NK-92 treated with Interleukin-12 subunit alpha and Interleukin-12 subunit beta, amount 100 ng/mL, for 24 hours (cell line): ENCODE data around the gene YAF2.
"Not testable (repeated sequence)": the region's sequence is repeated elsewhere in the genome, so short reads cannot be mapped to it uniquely, and the experiment has no call there.

Experiments
- DNase-seq: peaks from one replicate; lab custom pipeline; 2025; lab: John Stamatoyannopoulos, UW

YAF2 gene

DNA sequence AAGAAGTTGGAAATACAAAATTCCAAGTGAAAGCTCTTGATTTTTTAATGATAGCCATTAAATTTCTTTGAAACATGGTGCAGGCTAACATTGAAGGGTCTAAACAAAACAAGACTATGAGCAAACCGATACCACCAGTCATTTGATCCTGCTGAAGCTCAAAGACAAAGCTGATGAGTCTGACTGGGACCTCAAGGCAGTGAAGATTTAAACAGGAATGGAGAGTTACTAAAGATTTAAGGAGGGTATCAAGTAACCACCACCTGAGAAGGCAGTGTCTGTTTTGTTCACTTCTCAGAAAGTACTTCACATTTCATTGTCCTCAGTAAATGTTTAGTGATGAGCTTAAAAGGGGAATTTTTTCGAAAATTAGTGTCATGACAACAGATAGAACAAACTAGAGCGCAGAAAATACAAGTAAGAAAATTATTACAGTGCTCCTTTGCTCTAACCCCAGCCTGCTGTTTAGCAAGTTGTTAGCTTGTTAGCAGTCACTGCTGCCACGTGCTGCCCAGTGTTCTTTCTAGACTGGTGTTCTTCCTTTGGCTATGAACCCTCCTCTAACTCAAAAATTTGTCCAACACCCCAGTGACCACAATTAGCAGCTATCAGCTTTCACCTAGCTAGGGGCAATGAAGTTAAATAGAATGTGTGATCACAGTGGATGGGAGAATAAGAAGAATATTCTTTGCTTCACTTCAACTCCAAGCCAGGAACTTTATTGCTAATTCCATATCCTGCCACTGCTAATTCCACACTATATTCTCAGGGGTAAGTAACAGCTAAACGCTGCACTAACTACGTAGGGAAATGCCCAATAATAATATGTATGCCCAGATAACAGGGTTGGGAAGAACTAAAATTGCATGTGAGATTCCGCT, 41.1 kb downstream of the YAF2 start:
- no peak for DNase-seq

DNA sequence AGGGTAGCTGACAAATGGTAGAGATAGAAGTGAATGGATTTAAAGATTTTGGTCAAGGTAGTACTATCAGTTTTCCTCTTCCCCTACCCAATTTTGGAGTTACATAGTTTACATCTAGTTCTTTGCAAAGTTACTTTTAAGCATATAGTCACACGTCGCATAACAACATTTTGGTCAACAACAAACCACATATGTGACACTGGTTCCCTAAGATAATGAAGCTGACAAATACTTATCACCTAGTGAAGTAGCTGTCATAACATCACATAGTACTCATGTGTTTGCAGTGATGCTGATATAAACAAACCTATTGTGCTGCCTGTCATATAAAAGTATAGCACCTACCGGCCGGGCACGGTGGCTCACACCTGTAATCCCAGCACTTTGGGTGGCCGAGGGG, 45.4 kb downstream of the YAF2 start:
- no peak for DNase-seq

DNA sequence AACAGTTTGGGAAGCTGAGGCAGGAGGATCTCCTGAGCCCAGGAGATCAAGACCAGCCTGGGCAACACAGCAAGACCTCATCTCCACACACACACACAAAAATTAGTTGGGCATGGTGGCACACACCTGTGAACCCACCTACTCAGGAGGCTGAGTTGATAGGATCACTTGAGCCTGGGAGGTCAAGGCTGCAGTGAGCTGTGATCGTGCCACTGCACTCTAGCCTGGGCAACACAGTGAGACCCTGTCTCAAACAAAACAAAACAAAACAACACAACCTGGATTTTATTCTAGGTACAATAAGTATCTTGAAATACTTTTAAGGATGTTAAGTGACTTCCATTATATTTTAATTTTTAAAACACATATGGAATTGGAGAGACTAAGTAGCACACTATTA, 45.8 kb downstream of the YAF2 start:
- no peak for DNase-seq

DNA sequence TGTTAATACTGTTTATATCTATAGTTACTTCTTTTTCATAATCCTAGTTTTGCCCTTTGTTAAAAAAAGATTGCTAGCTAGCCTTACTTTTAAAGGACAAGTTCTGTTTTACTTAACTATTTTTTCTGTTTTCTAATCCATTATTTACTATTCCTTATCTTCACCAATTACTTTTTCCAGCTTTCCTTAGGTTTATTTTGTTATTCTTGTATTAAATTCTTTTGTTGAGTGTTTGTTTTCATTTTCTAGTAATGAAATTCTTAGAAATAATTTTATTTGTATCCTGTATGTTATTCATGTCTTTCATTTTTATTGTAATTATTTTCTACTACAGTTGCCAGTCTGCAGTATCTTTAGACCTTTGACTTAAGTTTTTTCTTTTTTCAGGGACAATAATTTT, 47.7 kb downstream of the YAF2 start:
- DNase-seq, result no peak

DNA sequence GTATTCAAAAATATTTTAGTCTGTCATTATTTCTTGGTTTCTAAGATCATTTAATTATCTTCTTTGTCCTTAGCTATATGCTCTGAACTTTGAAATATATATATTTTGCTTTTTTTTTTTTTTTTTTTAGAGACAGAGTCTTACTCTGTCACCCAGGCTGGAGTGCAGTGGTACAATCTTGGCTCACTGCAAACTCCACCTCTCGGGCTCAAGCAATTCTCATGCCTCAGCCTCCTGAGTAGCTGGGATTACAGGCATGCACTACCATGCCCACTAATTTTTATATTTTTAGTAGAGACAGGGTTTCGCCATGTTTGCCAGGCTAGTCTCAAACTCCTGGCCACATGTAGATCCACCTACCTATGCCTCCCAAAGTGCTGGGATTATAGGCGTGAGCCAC, 49.8 kb downstream of the YAF2 start:
- DNase-seq, result not testable (repeated sequence)

DNA sequence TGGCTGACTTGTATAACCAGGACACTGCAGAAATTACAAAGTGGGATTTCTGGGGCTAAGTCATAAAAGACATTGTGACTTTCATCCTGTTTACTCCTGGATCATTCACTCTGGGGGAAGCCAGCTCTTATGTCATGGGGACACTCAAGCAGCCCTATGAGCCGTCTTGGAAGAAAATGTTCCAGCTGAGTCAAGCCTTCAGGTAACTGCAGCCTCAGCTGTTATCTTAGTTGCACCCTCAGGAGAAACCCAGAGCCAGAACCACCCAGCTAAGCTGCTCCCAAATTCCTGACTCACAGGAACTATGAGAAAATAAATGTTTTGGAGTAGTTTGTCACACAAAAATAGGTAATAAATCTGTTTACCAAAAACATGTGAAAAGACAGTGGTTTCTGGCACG, 50.2 kb downstream of the YAF2 start:
- DNase-seq, result no peak

DNA sequence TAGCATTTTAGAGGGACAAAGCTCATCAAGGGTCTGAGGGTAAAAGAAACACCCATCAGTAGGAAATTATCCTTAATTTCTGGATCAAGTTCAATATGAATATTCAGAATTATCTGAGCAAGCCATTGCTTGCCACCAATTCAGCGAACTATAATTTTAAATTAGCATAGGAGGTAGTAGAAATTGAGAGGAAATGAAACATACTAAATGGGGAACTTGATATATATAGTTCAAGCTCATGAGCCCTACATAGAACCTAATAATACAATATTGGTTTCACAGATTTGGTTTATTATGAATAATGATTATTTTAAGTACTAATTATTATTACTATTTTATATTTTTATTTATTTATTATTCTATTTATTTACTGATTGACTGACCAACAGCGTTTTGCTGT, 51.3 kb downstream of the YAF2 start:
- no peak for DNase-seq

DNA sequence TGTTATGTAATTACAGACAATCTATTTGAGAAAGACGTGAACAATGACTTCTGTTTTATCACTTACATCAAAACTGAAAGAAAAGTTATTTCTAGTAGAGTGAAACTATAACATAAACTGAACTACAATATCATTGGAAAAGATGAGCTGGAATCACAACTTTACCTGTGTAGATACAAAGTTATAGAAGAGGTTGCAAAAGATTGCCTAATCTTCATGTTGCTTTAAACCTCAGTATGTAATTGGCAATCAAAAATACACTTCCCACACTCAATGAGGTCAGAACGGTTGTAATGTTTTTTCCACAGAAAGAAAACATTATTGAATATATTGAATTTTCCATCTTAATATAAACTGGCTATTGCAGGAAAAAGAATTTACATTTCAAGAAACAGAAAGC, 55.7 kb downstream of the YAF2 start:
- no peak for DNase-seq

DNA sequence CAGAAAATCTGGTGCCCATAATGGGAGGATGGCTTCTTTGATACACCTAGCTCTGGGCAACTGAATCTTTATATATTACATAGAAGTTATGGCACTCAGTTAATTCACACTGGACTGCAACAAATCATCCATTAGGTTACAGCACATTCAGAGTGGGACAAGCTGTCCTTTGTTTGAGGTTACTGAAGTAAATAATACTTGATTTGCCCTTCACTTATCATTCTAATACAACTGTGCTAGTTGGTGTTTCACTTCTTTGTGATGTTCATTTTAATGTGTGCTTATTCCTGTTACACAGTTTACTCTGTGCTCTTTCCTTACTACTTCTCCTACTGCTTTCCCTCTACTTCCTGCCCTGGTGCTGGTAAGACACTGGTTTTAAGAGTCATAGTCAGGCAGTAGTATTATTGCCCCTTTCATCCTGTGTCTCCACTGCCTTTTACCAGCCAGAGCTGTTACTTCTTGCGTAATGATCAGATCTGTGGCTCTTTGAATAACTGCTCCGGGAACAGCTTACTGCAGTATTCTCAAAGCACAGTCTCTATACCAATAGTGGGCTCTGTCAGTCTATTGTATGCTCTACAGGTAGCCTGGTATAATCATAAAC, 57.0 kb downstream of the YAF2 start:
- no peak for DNase-seq

DNA sequence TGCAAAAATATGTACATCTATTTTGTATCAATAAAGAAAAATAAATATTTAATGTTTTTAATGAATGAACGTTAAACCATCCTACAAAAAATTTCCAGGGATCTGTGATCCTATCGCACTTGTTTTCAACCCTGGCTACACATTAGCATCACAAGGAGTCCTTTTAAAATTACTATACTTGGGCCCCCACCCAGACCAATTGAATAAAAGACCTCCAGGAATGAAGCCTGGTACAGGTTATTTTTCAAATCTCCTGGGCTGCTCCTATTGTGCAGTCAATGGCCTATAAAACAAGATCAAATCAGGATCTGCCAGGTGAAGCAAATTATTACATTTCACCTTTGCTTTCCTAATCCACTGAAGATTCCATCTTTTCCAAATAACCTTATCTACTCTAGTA, 59.9 kb downstream of the YAF2 start:
- no peak for DNase-seq

DNA sequence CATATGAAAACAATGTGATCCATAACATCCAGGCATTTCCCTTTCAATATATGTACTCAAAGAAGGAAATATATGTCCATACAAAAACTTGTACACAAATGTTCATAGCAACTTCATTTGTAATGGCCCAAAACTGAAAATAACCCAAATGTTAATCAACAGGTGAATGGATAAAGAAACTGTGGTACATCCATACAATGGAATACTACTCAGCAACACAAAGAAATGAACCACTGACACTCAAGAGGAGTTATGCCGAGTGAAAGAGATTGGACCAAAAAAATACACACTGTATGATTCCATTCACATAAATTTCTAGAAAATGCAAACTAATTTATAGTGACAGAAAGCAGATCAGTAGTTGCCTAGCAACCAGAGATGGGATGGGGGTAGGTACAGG, 63.1 kb downstream of the YAF2 start:
- no peak for DNase-seq

DNA sequence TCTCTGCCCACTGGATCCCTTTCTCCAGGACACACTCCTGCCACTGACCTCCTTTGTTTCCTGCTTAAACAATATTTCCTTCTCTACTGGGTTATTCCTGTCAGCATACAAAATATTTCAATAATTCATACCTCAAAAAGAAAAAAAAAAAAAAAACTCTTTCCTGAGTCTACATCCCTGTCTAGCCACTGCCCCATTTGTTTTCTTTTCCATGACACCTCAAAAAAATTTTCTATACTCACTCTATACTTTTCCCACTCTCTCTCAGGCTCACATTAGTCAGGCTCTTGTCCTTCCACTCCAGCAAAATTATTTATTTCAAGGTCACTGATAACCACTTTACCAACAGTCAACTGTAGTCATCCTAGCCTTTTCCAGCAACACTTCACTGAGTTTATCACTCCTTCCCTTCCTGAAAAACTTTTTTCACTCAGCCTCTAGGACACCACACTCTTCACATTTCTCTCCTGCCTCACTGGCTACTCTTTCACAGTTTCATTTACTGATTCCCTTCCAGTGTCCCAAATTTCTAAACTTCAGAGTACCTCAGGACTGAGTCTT, 64.0 kb downstream of the YAF2 start:
- no peak for DNase-seq

DNA sequence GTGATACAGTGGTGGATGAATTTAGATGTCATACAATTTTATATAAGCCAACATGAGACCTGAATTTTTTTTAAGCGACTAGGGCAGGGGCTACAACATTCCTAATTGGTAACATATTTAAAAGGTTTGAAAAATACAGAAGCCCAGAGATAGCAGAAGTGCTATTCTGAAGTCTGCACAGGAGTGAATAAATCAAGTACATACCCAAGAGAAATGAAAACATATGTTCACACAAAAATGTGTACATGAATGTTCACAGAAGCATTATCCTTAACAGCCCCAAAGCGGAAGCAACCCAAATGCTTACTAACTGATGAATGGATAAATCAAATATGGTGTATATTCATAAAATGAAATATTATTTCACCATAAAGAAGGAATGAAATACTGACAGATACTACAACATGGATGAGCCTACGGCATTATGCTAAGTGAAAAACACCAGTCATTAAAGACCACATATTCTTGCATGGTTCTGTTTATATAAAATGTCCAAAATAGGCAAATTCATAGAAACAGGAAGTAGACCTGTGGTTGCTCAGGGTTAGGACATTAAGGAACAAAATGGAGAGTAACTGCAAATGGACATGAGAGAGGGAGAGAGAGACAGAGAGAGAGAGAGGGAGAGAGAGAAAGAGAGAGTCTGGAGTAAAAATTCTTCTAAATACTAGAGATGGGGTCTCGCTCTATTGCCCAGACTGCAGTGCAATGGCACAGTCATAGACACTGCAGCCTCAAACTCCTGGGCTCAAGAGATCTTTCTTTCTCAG, 65.4 kb downstream of the YAF2 start:
- DNase-seq, result no peak

DNA sequence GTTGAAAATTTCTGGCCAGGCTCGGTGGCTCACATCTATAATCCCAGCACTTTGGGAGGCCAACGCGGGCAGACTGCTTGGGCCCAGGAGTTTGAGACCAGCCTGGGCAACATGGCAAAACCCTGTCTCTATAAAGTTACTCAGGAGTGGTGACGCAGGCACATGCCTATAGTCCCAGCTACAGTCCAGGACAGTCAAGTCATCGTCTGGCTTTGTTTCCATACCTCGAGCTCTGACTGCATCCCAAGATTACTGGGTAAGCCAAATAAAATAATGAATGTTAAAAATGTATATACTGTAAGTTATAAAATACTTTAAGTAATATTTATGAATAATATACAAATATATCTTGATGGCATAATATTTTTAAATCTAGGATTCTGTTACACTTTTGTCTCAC, 70.3 kb downstream of the YAF2 start:
- DNase-seq, result no peak

DNA sequence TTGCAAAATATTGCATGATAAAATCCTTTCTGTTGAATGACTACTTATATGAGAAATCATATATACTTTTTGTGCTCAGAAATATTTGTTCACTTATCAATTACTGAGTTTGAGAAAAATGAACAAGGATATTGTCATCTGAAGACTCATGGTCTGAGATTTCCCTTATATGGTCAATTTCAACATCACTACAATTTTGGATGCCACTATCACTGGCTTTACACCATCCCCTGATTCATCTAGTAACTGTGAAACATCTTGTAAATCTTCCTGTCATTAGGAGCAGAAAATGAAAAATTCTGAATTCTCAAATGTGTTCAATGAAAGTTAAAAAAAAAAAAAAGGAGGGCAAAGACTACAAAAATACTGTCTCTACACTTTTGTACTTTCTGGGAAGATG, 71.5 kb downstream of the YAF2 start:
- no peak for DNase-seq

DNA sequence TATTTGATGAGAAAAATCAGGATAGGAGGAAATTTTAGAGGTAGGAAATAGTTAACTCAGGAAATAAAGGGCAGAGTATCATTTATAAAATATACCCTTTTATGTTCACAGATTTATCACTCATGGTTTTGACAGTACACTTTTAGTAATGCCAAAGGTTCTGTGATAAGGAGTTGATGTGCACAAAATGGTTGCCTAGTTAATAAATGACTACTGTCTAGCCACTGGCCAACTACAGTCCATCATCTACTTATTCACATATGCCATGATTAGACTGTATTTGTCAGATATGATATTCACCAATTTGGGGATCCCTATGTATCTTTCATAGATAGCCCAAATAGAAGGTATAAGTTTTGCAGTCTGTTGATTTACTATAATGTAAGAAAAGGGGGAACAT, 74.1 kb downstream of the YAF2 start:
- DNase-seq, result no peak

DNA sequence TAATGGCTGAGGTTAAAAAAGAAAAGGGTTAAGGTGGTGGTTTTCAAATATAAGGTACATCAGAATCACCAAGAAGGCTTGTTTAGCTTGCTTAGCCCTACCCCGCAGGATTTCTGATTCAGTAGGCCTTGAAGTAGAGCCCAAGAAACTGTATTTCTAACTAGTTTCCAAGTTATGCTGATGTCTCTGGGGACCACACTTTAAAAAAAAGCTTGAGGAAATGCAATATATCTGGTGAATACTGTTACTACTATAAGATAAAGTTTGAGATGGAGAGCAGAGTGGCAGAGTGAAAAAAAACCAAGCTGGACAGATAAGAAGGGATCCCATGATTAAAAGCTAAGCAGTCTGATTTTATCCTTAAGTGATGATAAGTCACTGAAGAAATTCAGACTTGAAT, 75.1 kb downstream of the YAF2 start:
- DNase-seq, result no peak

DNA sequence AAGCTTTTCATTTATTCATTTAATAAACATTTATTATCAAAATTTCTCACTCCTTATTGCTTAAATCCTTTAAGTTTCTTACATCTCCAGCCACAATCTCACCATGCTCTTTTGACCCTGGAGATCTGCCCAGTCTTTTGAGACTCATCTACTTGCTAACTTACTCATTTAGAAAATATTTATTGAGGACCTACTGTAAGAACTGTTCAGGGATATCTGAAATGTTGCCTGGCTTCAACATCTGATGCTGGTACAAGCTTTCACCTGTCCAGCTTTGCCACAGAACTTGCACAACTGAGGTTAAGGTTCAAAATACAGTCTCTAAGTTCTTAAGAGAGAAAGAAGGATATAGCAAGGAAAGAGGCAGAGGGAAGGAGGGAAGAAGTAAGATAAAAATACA, 75.9 kb downstream of the YAF2 start:
- DNase-seq, result no peak

DNA sequence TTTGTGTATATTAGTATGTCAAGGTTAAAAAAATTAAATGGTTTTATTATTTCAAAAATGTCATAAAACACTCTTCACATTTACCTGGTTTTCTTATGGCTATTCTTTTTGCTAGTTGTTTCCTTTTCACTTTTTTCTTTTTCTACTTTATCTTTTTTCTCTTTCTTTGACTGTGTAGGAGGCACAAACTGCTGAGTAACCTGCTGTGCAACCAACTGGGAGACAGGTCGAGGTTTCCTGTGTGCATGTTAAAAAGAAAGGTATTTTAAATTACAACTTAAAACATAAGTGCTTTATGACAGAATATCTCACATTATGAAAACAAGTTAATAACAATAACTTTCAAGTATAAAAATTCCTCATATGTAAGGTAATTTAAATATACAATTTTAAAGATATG, 76.5 kb downstream of the YAF2 start:
- no peak for DNase-seq

DNA sequence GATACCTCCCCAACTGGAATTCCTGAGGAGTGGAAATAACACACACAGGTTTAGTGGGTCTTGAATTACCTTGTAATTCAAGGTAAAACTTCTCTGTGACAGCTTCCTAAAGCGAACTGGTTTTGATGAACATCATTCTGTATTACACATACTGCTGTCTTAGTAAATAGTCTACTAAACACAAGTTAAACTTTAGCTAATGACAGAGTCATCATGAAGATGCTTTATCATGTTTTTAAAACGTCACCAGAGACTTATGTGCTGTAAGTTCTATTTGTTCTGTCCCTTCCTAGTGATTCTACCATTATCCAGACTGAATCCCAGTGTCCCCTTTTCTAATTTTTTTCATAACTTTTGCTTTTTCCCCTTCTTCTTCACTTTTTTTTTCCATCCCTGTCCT, 81.8 kb downstream of the YAF2 start:
- no peak for DNase-seq

DNA sequence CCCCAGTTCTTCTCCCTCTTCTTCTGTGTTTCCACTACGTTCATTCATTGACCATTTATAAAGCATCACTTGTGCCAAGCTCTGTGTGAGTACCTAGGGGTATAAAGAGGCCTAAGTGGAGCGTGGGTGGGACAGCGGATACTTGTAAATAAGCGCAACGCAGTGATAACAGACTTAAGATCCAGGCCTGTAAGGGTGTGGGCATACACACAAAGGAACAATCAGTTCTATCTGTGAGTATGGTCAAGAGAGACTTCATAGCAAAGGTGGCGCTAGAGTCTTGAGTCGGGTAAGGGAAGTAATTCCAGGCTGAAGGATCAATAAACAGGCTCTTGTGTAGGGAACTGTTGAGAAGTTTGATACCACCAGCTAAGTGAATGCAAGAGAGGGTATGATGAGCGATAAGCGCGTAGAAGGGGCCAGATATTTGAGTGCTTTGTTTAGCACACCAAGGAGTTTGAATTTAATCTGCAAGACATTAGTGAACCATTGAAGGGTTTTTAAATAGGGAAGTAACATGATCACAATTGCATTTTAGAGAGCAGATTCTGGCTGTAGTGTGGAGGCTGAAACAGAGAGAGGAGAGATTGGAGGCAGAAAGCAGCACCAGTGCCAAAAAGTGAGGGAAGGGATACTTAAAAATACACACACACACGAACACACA, 92.4 kb downstream of the YAF2 start:
- no peak for DNase-seq

DNA sequence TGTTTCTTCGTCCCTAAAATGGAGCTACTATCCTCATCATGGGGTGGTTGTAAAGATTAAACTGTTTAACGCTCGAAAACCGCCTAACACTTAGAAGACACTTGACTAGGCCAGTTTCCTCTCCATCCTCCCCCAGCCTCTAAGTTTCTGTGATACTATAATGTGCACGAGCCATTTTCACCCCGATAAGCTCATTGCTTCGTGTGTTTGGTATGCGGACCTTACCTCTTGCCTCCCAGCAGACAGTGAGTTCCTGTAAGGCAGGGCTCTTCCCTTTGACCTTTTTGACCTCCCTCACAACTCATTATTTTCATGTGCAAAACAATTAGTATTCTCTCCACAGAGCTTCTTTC, 92.9 kb downstream of the YAF2 start:
- DNase-seq, result no peak
